ENCODE data around the gene ZNF335. TPM values are rescaled to one million over a fixed set of nuclear protein-coding genes. Genes with fewer than 3 reads are reported as not detected.

The ZNF335 gene
- total RNA-seq, 1 donor from 2014 or later, result 49.6 TPM

GRCh38 chr20:45925821-45926506, 46.0 kb downstream of the ZNF335 start:
- ChIA-PET CTCF (no interaction called here), POLR2A (interaction anchor here (1.3 to 2.3 kb wide), 2 partner anchors 9 to 10 kb away, joined by 4 to 7 read pairs; no protein-coding TSS in a partner anchor)
- no peak for ATAC-seq (ENCODE audit: low read depth)
- H3K36me3 Mint-ChIP-seq (ENCODE audit: low read depth), result no peaks in the 10 kb centered on the region
- H3K9me3 Mint-ChIP-seq, result no peaks in the 10 kb centered on the region
- intact Hi-C loops (cut with micrococcal nuclease), result no loop called here
- no peak for TF ChIP-seq CTCF (IDR thresholded peaks at IDR 0.05)
- no peak for DNase-seq
- H3K4me1 Mint-ChIP-seq, result no peaks in the 10 kb centered on the region
- no peak overlapping the region for H3K27ac Mint-ChIP-seq
- peaks cover 7% of the 10 kb centered on the region for H3K27me3 Mint-ChIP-seq
- H3K4me3 Mint-ChIP-seq, result no peak overlapping the region

GRCh38 chr20:45924391-45925261, 47.4 kb downstream of the ZNF335 start:
- Mint-ChIP-seq H3K4me1 (no peaks in the 10 kb centered on the region), H3K27me3 (peaks cover 15% of the 10 kb centered on the region), H3K36me3 (ENCODE audit: low read depth) (no peaks in the 10 kb centered on the region), H3K9me3 (no peaks in the 10 kb centered on the region), H3K27ac (no peak overlapping the region), H3K4me3 (no peak overlapping the region)
- POLR2A ChIA-PET, result interaction anchor here (0.6 to 1.1 kb wide), 2 partner anchors 10 kb away, joined by 4 to 7 read pairs; no protein-coding TSS in a partner anchor
- DNase-seq, result no peak
- TF ChIP-seq CTCF (IDR thresholded peaks at IDR 0.05), result no peak
- CTCF ChIA-PET, result no interaction called here
- no peak for ATAC-seq (ENCODE audit: low read depth)
- intact Hi-C loops (cut with micrococcal nuclease), result no loop called here

- H3K36me3 Mint-ChIP-seq (ENCODE audit: low read depth), result no peaks in the 10 kb centered on the region
- no peak overlapping the region for H3K4me3 Mint-ChIP-seq
- ATAC-seq (ENCODE audit: low read depth) (no peak), DNase-seq (no peak)
- CTCF ChIA-PET, result no interaction called here
- no peaks in the 10 kb centered on the region for H3K4me1 Mint-ChIP-seq
- no peak overlapping the region for H3K27ac Mint-ChIP-seq
- peaks cover 23% of the 10 kb centered on the region for H3K27me3 Mint-ChIP-seq
- TF ChIP-seq CTCF (IDR thresholded peaks at IDR 0.05), result no peak
- intact Hi-C loops (cut with micrococcal nuclease), result no loop called here
- POLR2A ChIA-PET, result no interaction called here
- H3K9me3 Mint-ChIP-seq, result no peaks in the 10 kb centered on the region
These were observed 50.4 kb downstream of the ZNF335 start for GRCh38 chr20:45921337-45922189.

- CTCF ChIA-PET, result no interaction called here
- no peak overlapping the region for H3K27ac Mint-ChIP-seq
- no peak for TF ChIP-seq CTCF (IDR thresholded peaks at IDR 0.05)
- no peaks in the 10 kb centered on the region for H3K9me3 Mint-ChIP-seq
- no peak overlapping the region for H3K4me3 Mint-ChIP-seq
- DNase-seq, result no peak
- ATAC-seq (ENCODE audit: low read depth), result no peak
- intact Hi-C loops (cut with micrococcal nuclease), result no loop called here
- H3K4me1 Mint-ChIP-seq, result no peaks in the 10 kb centered on the region
- POLR2A ChIA-PET, result no interaction called here
- no peaks in the 10 kb centered on the region for H3K36me3 Mint-ChIP-seq (ENCODE audit: low read depth)
- peaks cover 29% of the 10 kb centered on the region for H3K27me3 Mint-ChIP-seq
These were observed 51.3 kb downstream of the ZNF335 start for GRCh38 chr20:45920462-45921336.

Data from activated B cell treated with CpG ODN at 0.5 μM for 24 hours (primary cell).